HepG2 (cell line): ENCODE data around the gene NDE1. TPM values are rescaled to one million over a fixed set of nuclear protein-coding genes. Genes with fewer than 3 reads are reported as not detected.
A peak's percentile ranks its signal among the peaks of the same experiment; 100 is the strongest.

Source experiments
- ATAC-seq: fragments of 200-7000 bp; cut with Tn5 transposase; 3 replicates; pipeline ENCODE4 v1.9.1; 2020; ENCODE audit warnings: mild to moderate bottlenecking, moderate library complexity
- BruUV-seq: library from RNA; stranded (reverse); fragments of 400-500 nt; replicated peaks from 2 replicates; lab custom pipeline; 2021; lab: Mats Ljungman, UMichigan
- CTCF ChIA-PET: fragments of 300-600 bp; formaldehyde crosslinking; extraction: SDS; loops from one replicate; lab custom pipeline; 2021; ENCODE audit warnings: low total read pairs, inconsistent platforms, low intra/inter-chr PET ratio; lab: Yijun Ruan, JAX
- POLR2A ChIA-PET: fragments of 350-600 bp; sonication (Branson Sonifier 250); formaldehyde crosslinking; loops from one replicate; lab custom pipeline; 2020; ENCODE audit warnings: antibody characterized with exemption, inconsistent platforms; lab: Yijun Ruan, JAX
- DNase-seq: peaks from one replicate; pipeline ENCODE4 v3.0.0-alpha.2; 2015; ENCODE audit warnings: low spot score
- FAIRE-seq: peaks from 3 replicates; lab custom pipeline; 2011; peaks lifted over from hg19 to GRCh38; lab: Jason Lieb, UNC
- H2AFZ ChIP-seq: one replicate; pipeline ENCODE4 v1.6.1; 2011; ENCODE audit warnings: low read length, inconsistent platforms
- H3K27ac ChIP-seq: fragments of 300-600 bp; 3 replicates; pipeline ENCODE4 v1.8.0; 2011; ENCODE audit warnings: mixed run types, mild to moderate bottlenecking, mixed read lengths, low read length, inconsistent platforms; ENCODE audit not compliant: insufficient read depth; ENCODE audit errors: extremely low read length
- H3K27me3 ChIP-seq, 2 experiments: fragments of 200-600 bp in 1 of 2; 2 replicates in 1 of 2; 3 replicates in 1 of 2; pipeline versions ENCODE4 v1.6.0 to v1.8.0; 2011; ENCODE audit warnings: low read length in 2 of 2, mild to moderate bottlenecking in 2 of 2, moderate library complexity in 2 of 2, inconsistent platforms in 1 of 2; ENCODE audit not compliant: insufficient read depth in 2 of 2, control insufficient read depth in 1 of 2
- H3K36me3 ChIP-seq, 2 experiments: fragments of 200-600 bp in 1 of 2; replicated peaks in 1 of 2; 2 replicates in 1 of 2; 3 replicates in 1 of 2; pipeline versions ENCODE4 v1.5.1 to v1.8.0; 2011; ENCODE audit warnings: low read length in 2 of 2, inconsistent platforms in 1 of 2; ENCODE audit not compliant: insufficient read depth in 2 of 2, control insufficient read depth in 1 of 2
- H3K4me1 ChIP-seq: 2 replicates; pipeline ENCODE4 v1.5.1; 2012; ENCODE audit warnings: low read length, inconsistent platforms; ENCODE audit not compliant: insufficient read depth
- H3K4me2 ChIP-seq: 2 replicates; pipeline ENCODE4 v1.6.0; 2011; ENCODE audit warnings: low read depth, low read length, inconsistent platforms
- H3K4me3 ChIP-seq, 3 experiments: fragments of 200-600 bp in 1 of 3; sonication (generic), shearing (Covaris generic) in 1 of 3; replicated peaks in 1 of 3; 2 replicates each; pipeline ENCODE4 v1.5.1; 2011 to 2016; ENCODE audit warnings: low read length in 3 of 3, inconsistent platforms in 2 of 3, low read depth in 2 of 3, mild to moderate bottlenecking in 2 of 3, control low read depth in 1 of 3, mixed read lengths in 1 of 3; ENCODE audit not compliant: insufficient read depth in 1 of 3
- H3K79me2 ChIP-seq: one replicate; pipeline ENCODE4 v1.6.1; 2011; ENCODE audit warnings: low read length, inconsistent platforms; ENCODE audit not compliant: insufficient read depth
- H3K9ac ChIP-seq: 2 replicates; pipeline ENCODE4 v1.6.0; 2011; ENCODE audit warnings: mild to moderate bottlenecking, low read depth, low read length, inconsistent platforms; ENCODE audit not compliant: insufficient read depth
- H3K9me3 ChIP-seq: 2 replicates; pipeline ENCODE4 v1.5.1; 2012; ENCODE audit warnings: mild to moderate bottlenecking, low read length
- H4K20me1 ChIP-seq: 2 replicates; pipeline ENCODE4 v1.6.0; 2011; ENCODE audit warnings: inconsistent platforms, mild to moderate bottlenecking, low read length, moderate library complexity; ENCODE audit not compliant: insufficient read depth
- E2F1 ChIP-seq: sonication (generic); formaldehyde crosslinking; IDR thresholded peaks from 2 replicates; pipeline ENCODE4 v1.5.0; 2020; ENCODE audit warnings: missing genetic modification reagents
- KAT7 ChIP-seq: IDR thresholded peaks from 2 replicates; pipeline ENCODE4 v1.6.1; 2018; ENCODE audit warnings: borderline replicate concordance, missing compliant biosample characterization
- MXD1 ChIP-seq: sonication (generic); formaldehyde crosslinking; IDR thresholded peaks from 2 replicates; pipeline ENCODE4 v1.4.0; 2020; ENCODE audit warnings: mild to moderate bottlenecking, missing genetic modification reagents
- NFE2L1 ChIP-seq: sonication (generic); formaldehyde crosslinking; IDR thresholded peaks from 2 replicates; pipeline ENCODE4 v1.4.0; 2020; ENCODE audit warnings: missing genetic modification reagents, mild to moderate bottlenecking, borderline replicate concordance
- NR0B2 ChIP-seq: sonication (generic); formaldehyde crosslinking; IDR thresholded peaks from 2 replicates; pipeline ENCODE4 v1.4.0; 2020; ENCODE audit warnings: mild to moderate bottlenecking, missing genetic modification reagents
- SAFB2 ChIP-seq: sonication (generic); formaldehyde crosslinking; IDR thresholded peaks from 2 replicates; pipeline ENCODE4 v1.5.1; 2020; ENCODE audit warnings: missing genetic modification reagents, low read depth, mild to moderate bottlenecking, borderline replicate concordance
- SMAD3 ChIP-seq: sonication (generic); formaldehyde crosslinking; IDR thresholded peaks from 2 replicates; pipeline ENCODE4 v1.4.0; 2020; ENCODE audit warnings: missing genetic modification reagents
- SP2 ChIP-seq: sonication (generic); formaldehyde crosslinking; IDR thresholded peaks from 2 replicates; pipeline ENCODE4 v1.5.1; 2020; ENCODE audit warnings: mild to moderate bottlenecking, missing genetic modification reagents
- TFDP1 ChIP-seq: IDR thresholded peaks from 2 replicates; pipeline ENCODE4 v1.6.1; 2016; ENCODE audit warnings: missing compliant biosample characterization, missing genetic modification reagents, borderline replicate concordance
- TRIM24 ChIP-seq: sonication (generic); formaldehyde crosslinking; IDR thresholded peaks from 2 replicates; pipeline ENCODE4 v1.8.0; 2022; ENCODE audit warnings: mild to moderate bottlenecking, missing genetic modification reagents
- ZNF274 ChIP-seq: sonication (generic); formaldehyde crosslinking; IDR thresholded peaks from 2 replicates; pipeline ENCODE4 v1.5.1; 2020; ENCODE audit warnings: mild to moderate bottlenecking, missing genetic modification reagents
- ZNF367 ChIP-seq: sonication (generic); formaldehyde crosslinking; IDR thresholded peaks from 2 replicates; pipeline ENCODE4 v1.4.0; 2020; ENCODE audit warnings: missing genetic modification reagents, borderline replicate concordance
- ZNF431 ChIP-seq: sonication (generic); formaldehyde crosslinking; IDR thresholded peaks from 2 replicates; pipeline ENCODE4 v1.9.0; 2022; ENCODE audit warnings: missing genetic modification reagents, low read depth, mild to moderate bottlenecking, borderline replicate concordance
- ZNF512B ChIP-seq: sonication (generic); formaldehyde crosslinking; IDR thresholded peaks from 2 replicates; pipeline ENCODE4 v1.5.1; 2020; ENCODE audit warnings: missing genetic modification reagents, mild to moderate bottlenecking, borderline replicate concordance
- ZNF777 ChIP-seq: sonication (generic); formaldehyde crosslinking; IDR thresholded peaks from 2 replicates; pipeline ENCODE4 v1.4.0; 2020; ENCODE audit warnings: missing genetic modification reagents
- WGBS: methylation state at CpG from one replicate; pipeline ENCODE4 v1.1.6; 2017; ENCODE audit warnings: low lambda C conversion rate; 5-methylcytosine and 5-hydroxymethylcytosine counted together
- in situ Hi-C: cut with HindIII; loops from 2 replicates; pipeline ENCODE4 v1.10.0; 2017; ENCODE audit warnings: low pct_unique_long_range_greater_than_20kb; ENCODE audit not compliant: extremely low pct_ligation_motif_present
- intact Hi-C: fragments of 100-400 bp; cut with micrococcal nuclease; formaldehyde crosslinking; loops from one replicate; pipeline ENCODE4 v1.10.0; 2022; ENCODE audit not compliant: unreplicated experiment
- polyA plus RNA-seq, 8 experiments: library from polyadenylated mRNA; depleted of rRNA in 3 of 8; stranded (reverse) in 7 of 8; unstranded in 1 of 8; fragments of >200 nt; fragmentation: Illumina TruSeq in 4 of 8; extraction: Trizol in 4 of 8; gene quantifications; 2 replicates each; pipeline versions ENCODE4 v1.2.1 to v1.2.3, GENCODE V29; 2011 to 2016; ENCODE audit warnings: low read depth in 4 of 8, missing spikeins in 1 of 8, mixed read lengths in 1 of 8; ENCODE audit not compliant: insufficient read depth in 1 of 8
- total RNA-seq, 5 experiments: library from RNA; depleted of rRNA; stranded (reverse); fragments of >200 nt; fragmentation: Illumina TruSeq; extraction: Trizol; gene quantifications; 2 replicates each; pipeline ENCODE4 v1.2.3, GENCODE V29; 2016; ENCODE audit warnings: low read depth in 1 of 5

NDE1 gene
- total and polyA plus RNA-seq, 2 of the 13 experiments (the other 11 are each of a cell fraction or from before 2014, with no cell fraction given): 40.9 to 72.5 TPM

- TF ChIP-seq ZNF431 (CRISPR knock-in tag) (peak; percentile 11; the same call in 1 of the 2 replicates), SAFB2 (CRISPR knock-in tag) (0 out of 2 replicates have a peak, but pooled peaks have one; percentile 69), KAT7 (CRISPR knock-in tag) (0 out of 2 replicates have a peak, but pooled peaks have one; percentile 25)
- TF ChIP-seq, all 625 proteins: peak for 23; not testable (repeated sequence) for 602
These were observed 42.8 kb upstream of the NDE1 start (continued) for GRCh38 chr16:15607221-15607699.

GRCh38 chr16:15607700-15608396 lies 42.2 kb upstream of the NDE1 start:
- H3K9ac ChIP-seq: peak overlapping the region; percentile 13; the same call in 1 of the 2 replicates
- DNase-seq (peak; percentile 67), ATAC-seq (peak; percentile 67), FAIRE-seq (no peak)
- intact Hi-C loops (loop anchor here (2.0 kb wide), 1 partner anchor 17 kb away; no protein-coding TSS in a partner anchor), in situ Hi-C loops (no loop called here)
- no peaks in the 10 kb centered on the region for H4K20me1 ChIP-seq
- H3K4me1 ChIP-seq: peaks cover 66% of the 10 kb centered on the region
- 47% methylated on average over 13 of the region's 13 CpGs for WGBS
- H3K4me2 ChIP-seq: peak overlapping the region; percentile 48
- no TSS peak for BruUV-seq
- ChIA-PET POLR2A (interaction anchor here (0.7 to 6.0 kb wide), 12 partner anchors 9 to 389 kb away, joined by 3 to 89 read pairs (median 4); partner anchors contain the start of gene MARF1), CTCF (interaction anchor here (1.1 kb wide), 1 partner anchor 34 kb away, joined by 3 read pairs; no protein-coding TSS in a partner anchor)
- H2AFZ ChIP-seq: no peak overlapping the region
- no peaks in the 10 kb centered on the region for H3K27me3 ChIP-seq
- no peaks in the 10 kb centered on the region for H3K9me3 ChIP-seq
- H3K36me3 ChIP-seq: peaks cover 28 to 52% of the 10 kb centered on the region in 2 experiments
- no peak overlapping the region for H3K4me3 ChIP-seq
- H3K27ac ChIP-seq: peak overlapping the region; percentile 58
- no peaks in the 10 kb centered on the region for H3K79me2 ChIP-seq
- TF ChIP-seq MXD1 (CRISPR knock-in tag): no peak
- TF ChIP-seq TRIM24 (CRISPR knock-in tag): no peak
- no peak for TF ChIP-seq ZNF512B (CRISPR knock-in tag)
- no peak for TF ChIP-seq SP2
- no peak for TF ChIP-seq ZNF274 (CRISPR knock-in tag)
- TF ChIP-seq E2F1 (CRISPR knock-in tag): no peak
- TF ChIP-seq SMAD3 (CRISPR knock-in tag): no peak
- TF ChIP-seq ZNF367 (CRISPR knock-in tag): no peak
- no peak for TF ChIP-seq ZNF777 (CRISPR knock-in tag)
- TF ChIP-seq TFDP1 (CRISPR knock-in tag): no peak
- no peak for TF ChIP-seq NFE2L1 (CRISPR knock-in tag)
- no peak for TF ChIP-seq NR0B2
